NOMO-1 treated with DMSO at 0.1 percent for 48 hours (cell line): ENCODE measurements around the gene BYSL.

Source experiments
- DNase-seq: peaks from one replicate; lab custom pipeline; 2025; ENCODE audit not compliant: unreplicated experiment; lab: John Stamatoyannopoulos, UW

BYSL gene

GRCh38 chr6:41920921-41921711 lies at the start of gene BYSL, which contains the start of gene MED20:
Gene BYSL (plus strand): TSS chr6:41921499. CDS start chr6:41921563, 64 bp downstream.
Gene MED20 (minus strand): TSS chr6:41921139. CDS start chr6:41921018, 121 bp downstream.
- peak; percentile 96 for DNase-seq

- DNase-seq, result peak; percentile 17
Observed at GRCh38 chr6:41871691-41872090, 49.6 kb upstream of the BYSL start.

GRCh38 chr6:41872147-41872546 lies 49.2 kb upstream of the BYSL start:
- DNase-seq, result no peak

- DNase-seq, result no peak
Observed at GRCh38 chr6:41874741-41875140, 46.6 kb upstream of the BYSL start.

GRCh38 chr6:41877051-41877680 lies 44.1 kb upstream of the BYSL start:
- no peak for DNase-seq

GRCh38 chr6:41878246-41878645 lies 43.1 kb upstream of the BYSL start:
- no peak for DNase-seq

GRCh38 chr6:41878961-41879405 lies 42.3 kb upstream of the BYSL start:
- peak; percentile 9 for DNase-seq

- no peak for DNase-seq
Observed at GRCh38 chr6:41881506-41881905, 39.8 kb upstream of the BYSL start.

GRCh38 chr6:41884957-41885356 lies 36.3 kb upstream of the BYSL start:
- DNase-seq, result no peak

- no peak for DNase-seq
Observed at GRCh38 chr6:41885930-41886329, 35.4 kb upstream of the BYSL start.

- DNase-seq, result no peak
Observed at GRCh38 chr6:41887331-41887751, 34.0 kb upstream of the BYSL start.

- no peak for DNase-seq
Observed at GRCh38 chr6:41892921-41893564, 28.3 kb upstream of the BYSL start.

- no peak for DNase-seq
Observed at GRCh38 chr6:41894366-41895299, 26.7 kb upstream of the BYSL start.

GRCh38 chr6:41895300-41896233 lies 25.7 kb upstream of the BYSL start, which contains the start of gene USP49:
Gene USP49 (minus strand): TSS chr6:41895375. CDS start chr6:41806983, 88,392 bp downstream.
- DNase-seq, result peak; percentile 92

GRCh38 chr6:41896281-41896680 lies 25.0 kb upstream of the BYSL start:
- DNase-seq, result no peak

GRCh38 chr6:41900861-41901260 lies 20.4 kb upstream of the BYSL start:
- peak; percentile 46 for DNase-seq

GRCh38 chr6:41901882-41902519 lies 19.3 kb upstream of the BYSL start:
- peak; percentile 35 for DNase-seq

- no peak for DNase-seq
Observed at GRCh38 chr6:41909727-41910126, 11.6 kb upstream of the BYSL start.

- no peak for DNase-seq
Observed at GRCh38 chr6:41914343-41914742, 7.0 kb upstream of the BYSL start.
